ENCODE results near the gene CERKL.

DNA sequence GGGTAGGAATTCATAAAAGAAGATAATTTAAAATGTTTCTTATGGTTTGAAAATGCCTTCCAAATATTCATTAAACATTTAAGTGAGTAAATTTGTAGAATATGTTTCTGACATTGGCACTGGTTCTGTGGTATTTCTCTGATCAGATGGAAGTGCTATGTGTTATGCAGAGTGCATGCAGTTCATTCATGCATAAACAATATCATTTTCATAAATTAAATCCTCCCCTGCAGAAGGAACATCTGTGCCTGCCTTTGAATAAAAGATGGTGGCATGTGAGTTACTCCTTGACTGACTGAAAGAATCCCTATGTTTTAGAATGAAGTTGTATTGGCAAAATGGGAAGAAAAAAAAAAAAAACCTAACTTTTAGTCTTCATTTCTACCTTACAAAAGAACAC, 17.6 kb upstream of the CERKL start:
- TF ChIP-seq, protein P1, sequence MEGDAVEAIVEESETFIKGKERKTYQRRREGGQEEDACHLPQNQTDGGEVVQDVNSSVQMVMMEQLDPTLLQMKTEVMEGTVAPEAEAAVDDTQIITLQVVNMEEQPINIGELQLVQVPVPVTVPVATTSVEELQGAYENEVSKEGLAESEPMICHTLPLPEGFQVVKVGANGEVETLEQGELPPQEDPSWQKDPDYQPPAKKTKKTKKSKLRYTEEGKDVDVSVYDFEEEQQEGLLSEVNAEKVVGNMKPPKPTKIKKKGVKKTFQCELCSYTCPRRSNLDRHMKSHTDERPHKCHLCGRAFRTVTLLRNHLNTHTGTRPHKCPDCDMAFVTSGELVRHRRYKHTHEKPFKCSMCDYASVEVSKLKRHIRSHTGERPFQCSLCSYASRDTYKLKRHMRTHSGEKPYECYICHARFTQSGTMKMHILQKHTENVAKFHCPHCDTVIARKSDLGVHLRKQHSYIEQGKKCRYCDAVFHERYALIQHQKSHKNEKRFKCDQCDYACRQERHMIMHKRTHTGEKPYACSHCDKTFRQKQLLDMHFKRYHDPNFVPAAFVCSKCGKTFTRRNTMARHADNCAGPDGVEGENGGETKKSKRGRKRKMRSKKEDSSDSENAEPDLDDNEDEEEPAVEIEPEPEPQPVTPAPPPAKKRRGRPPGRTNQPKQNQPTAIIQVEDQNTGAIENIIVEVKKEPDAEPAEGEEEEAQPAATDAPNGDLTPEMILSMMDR (IDR thresholded peaks at IDR 0.05): no peak
- TF ChIP-seq EP300 (IDR thresholded peaks at IDR 0.05): no peak
